CD4-positive, alpha-beta T cell treated with Interleukin-21 for 1 hour (primary cell): ENCODE measurements around the gene APBB2.
"Not testable (repeated sequence)": the region's sequence is repeated elsewhere in the genome, so short reads cannot be mapped to it uniquely, and the experiment has no call there.

ENCODE experiments used
- DNase-seq: peaks from one replicate; pipeline ENCODE4 v3.0.0-alpha.2; 2020

APBB2 gene

DNA sequence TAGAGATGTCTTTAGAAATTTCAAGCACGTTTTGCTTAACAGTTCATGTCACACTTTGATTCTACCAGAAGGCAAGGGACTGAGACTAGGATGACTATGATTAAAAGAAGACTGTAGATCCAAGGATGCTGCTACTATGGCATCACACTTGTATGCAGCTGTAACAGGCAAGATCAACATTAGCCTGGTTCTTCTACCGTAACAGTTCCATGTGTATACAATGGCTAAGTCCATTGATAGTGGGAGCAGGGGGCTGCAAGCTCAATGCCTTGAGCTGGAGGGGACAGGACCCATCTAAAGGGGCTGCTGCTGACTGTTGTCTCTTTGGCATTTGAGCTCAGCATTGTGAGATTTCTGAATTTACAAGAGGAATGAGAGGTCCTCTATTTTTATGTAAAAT lies 212.0 kb downstream of the APBB2 start:
- no peak for DNase-seq

DNA sequence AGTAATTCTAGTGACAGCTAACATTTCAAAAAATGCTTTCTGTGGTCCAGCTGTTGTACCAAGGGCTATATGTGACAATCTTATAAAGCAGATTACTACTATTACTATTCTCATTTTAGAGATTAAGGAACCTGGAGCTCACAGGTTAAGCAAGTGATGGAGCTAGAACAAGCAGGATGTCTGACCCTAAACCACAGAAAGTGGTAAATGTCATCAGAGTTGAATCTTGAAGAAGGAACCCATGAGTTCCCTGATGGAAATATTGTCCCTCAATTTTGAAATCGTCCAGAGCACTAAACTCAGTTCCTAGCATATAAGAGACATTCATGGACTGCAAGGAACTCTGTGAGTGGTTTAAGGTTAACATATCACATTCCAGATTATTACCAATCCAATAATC lies 214.0 kb downstream of the APBB2 start:
- DNase-seq: no peak

DNA sequence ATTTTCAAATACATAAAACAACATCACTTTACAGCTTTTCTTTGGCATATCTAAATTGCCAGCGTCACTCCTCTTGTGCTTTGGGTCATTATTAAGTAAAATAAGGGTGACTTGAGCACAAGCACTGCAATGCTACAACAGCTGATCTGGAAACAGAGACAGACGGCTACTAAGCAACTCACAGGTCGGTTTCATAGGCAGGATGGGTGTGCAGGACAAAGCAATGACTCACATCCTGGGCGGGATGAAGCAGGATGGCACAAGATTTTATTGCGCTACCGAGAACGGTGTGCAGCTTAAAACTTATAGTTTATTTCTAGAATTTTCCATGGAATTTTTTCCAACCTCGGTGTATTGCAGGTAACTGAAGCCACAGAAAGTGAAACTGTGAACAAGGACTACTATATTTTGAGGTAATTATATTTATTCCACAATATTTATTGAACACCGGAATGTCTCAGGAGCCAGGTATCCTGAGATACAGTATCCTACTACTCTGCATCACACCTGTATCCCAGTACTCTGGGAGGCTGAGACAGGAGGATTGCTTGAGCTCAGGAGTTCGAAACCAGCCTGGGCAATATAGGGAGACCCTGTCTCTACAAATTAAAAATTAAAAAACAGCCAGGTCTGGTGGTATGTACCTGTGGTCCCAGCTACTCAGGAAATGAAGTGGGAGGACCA lies 215.5 kb downstream of the APBB2 start:
- no peak for DNase-seq

DNA sequence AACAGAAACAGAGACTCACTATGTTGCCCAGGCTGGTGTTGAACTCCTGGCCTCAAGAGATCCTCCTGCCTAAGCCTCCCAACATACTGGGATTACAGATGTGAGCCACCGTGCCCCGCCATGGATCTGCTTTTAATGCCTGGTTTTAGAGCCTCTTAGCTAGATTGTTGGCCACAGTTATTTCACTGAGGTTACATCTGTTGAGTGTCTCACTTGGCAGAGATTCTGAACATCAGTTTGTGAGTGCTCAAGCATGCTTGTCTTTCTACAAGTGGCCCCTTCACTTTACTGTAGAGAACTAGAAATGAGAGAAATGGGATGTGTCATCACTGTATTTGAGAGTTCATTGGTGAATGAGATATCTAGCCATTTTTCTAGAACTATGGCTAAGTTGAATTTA lies 218.5 kb downstream of the APBB2 start:
- no peak for DNase-seq

DNA sequence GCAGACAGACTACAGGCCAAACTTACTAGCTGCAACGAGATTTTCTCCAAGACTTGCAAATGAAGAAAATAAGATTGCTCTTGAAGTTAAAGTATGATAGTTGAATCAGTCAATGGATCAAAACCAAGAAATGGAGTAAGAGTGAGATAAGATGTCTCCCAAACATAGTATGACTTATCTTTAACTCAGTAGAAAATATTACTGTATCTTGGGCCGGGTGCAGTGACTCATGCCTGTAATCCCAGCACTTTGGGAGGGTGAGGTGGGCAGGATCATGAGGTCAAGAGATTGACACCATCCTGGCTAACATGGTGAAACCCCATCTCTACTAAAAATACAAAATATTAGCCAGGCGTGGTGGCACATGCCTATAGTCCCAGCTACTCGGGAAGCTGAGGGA lies 220.0 kb downstream of the APBB2 start:
- DNase-seq: not testable (repeated sequence)

DNA sequence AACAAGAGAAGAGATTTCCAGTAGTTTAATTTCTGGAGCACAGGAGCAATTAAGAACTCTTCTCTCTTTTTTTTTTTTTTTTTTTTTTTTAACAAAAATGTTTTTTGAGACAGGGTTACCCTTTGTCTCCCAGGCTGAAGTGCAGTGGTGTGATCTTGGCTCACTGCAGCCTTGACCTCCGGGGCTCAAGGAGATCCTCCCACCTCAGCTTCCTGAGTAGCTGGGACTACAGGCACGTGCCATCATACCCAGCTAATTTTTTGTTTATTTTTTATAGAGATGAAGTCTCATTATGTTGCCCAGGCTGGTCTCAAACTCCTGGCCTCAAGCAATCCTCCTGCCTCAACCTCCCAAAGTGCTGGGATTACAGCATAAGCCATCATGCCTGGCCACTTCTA lies 221.0 kb downstream of the APBB2 start:
- DNase-seq: not testable (repeated sequence)

DNA sequence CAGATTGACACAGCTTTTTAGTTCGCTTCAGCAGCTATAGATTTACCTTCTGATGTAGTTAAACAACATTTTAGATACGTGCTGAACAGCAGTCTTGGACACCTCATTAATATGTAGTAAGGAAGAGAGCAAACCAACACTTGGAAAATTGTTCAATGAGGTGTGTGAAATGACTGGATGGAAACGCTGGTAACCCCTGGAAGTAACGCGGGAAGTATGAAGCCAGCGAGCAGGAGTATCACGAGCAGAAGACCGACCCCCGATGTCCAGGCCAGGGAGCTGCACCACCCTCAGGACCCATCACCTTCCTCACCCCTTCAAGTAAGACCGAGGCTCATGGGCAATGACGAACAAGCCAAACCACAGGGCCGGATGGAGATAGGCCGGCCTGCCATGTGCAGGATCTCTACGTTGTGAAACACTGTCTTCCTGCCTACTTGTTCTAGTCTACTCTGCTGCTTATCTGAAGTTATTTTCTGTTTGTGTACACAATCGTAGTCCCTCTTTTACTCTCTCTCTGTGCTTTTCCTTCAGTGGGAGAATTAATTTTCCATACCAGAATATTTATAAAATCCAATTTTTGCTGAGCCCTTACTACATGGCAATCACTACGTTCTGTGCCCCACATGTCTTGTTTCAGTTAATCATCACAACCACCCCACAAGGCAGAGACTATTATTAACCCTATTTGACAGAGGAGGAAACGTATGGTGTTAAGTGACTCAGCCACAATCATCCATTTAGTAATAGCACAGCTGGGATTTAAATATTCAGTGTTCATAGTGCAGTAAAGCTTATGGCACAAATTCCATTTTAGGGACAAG lies 221.7 kb downstream of the APBB2 start:
- no peak for DNase-seq

DNA sequence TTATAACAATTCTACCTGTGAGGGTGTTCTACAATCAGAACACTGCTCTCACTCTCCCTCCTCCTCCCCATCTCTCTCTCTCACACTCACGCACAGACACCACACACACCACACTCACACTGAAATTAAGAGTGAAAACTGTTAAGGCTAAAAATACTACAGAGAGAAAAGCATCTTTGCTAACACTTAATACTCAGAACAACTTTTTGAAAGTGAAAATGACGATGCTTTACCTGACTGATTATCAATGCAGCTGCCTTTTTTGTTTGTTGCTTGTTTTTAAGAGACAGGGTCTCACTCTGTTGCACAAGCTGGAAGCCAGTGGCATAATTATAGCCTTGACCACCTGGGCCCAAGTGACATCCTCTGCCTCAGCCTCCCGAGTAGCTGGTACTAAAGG lies 222.4 kb downstream of the APBB2 start:
- no peak for DNase-seq

DNA sequence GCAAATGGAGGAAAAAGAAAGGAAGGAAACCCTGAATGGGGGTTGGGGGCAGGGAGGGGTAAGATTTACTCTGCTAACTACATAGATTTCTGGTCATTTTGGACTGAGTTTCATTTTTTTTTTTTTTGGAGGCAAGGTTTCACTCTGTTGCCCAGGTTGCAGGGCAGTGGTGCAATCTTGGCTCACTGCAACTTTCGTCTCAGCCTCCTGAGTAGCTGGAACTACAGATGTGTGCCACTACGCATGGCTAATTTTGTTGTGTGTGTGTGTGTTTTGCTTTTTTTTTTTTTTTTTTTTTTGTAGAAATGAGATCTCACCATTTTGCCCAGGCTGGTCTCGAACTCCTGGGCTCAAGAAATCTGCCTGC lies 223.5 kb downstream of the APBB2 start:
- no peak for DNase-seq

DNA sequence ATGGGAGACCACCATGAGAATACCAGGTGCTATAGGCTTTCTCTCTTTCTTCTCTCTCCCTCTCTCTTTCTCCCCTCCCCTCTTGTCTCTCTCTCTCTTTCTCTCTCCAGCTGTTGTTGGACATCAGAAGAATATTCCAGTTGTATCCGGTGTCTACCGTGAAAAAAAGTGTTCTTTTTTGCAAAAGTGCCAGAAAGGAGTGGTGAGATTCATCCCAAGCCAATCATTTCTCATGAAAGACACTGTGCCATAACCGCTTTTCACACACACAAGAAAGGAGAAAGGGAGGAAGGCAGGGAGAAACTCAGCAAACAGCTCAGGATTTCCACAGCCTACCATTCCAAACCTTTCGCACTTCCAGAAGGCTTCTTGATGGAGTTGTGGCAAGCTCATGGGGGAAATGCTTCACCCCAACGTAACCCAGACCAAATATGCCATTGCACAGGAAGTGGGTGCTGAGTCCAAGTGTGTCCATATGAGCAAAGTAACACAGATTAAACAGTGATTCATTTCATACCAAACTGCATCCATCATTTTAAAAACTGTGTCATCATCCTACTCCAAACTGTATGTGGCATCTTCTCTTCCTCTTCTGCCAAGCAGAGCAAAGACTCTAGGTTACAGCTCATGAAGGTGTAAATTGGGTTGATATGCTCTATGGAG lies 224.0 kb downstream of the APBB2 start:
- no peak for DNase-seq

DNA sequence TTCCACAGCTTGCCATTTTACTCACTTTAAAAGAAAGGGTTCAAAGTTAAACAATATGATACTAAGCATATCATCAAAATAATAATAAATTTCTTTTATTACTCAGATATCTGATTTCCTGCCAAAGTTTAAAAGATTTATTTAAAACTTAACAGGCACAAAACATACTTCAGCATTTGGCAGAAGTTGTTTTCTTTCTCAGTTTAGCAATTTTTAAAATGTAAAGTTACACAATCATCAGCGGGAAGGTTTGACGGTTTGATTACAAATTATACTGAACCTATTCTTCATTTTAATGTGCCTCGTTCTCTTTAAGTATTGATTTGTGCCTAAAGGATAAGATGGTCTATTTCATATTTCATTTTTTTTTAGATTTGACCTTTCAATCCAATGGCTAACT lies 227.2 kb downstream of the APBB2 start:
- no peak for DNase-seq

DNA sequence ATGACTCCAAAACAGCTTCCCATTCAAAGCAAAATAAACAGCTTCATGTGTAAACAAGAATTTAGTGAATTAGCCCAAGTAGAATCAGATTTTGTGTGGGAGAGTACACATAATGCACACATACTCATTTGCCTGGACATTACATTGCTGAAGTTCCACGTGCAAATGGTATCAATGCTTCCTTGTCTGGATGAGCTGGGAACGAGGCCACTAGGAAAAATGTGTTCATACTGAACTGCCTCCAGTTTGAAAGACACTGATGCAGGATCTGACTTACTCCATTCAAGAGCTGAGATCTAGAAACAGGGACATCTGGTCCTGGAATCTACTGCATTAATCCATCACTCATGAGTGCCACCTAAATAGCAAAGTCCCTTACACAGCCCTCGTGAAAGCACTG lies 228.0 kb downstream of the APBB2 start:
- DNase-seq: no peak

DNA sequence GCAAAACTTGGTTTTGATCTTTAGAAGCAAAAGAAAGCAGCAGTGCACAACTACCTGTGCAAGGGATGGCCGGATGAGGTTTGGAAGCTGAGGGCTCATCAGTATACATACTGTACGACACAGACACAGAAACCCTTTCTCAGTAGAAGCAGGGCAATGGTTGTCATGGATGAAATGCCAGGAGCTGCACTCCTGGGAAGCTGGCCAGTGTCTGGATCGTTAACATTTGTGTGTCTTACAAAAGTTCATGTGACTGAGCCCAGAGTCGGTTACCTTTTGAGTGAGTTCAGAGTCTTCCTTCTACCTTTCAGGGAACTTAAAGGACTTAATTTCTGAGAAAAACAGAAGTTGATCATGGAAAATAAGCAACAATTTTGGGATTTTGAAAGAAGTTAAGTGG lies 230.3 kb downstream of the APBB2 start:
- DNase-seq: no peak

DNA sequence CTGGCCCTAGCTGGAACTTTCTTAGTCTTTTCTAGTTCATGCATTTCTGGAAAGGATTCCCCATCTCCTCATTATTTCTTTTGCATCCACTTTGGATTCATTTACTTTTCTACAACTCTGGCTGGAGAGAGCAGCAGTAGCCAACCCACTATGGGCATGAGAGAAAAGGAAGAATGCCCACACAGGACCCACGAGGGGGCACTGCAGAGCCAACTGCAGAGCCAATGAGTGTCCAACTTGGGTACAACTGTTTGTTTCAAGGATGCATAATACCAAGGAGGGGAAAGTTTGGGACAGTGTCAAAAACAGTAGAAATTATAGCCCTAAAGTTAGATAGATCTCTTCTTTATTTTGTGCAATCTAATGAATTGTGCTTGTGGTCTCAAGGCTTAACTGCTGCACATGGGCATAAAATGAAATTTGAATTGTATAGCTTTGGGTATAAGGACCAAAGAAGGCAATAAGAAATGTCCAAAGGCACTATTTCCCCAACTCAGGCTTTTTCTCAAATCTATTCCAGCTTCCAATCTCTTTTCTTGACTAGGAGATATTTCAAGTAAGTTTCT lies 233.9 kb downstream of the APBB2 start:
- no peak for DNase-seq

DNA sequence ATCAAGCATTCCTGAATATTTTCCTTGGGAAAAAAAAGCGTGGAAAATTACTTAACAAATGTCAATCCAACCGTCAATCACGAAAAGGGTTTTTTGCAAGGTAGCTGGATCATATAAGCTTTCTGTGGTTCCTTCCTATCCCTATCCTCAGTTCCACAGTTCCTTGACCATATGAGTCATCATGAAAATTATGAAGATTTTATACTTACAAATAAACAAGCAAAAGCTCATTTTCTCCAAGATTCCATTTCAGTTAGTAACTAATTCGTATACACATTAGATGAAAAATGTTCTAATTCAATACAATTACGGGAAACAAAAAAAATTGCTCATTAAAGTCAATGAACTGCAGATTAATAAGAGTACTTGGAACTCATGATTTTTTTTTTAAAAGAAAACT lies 235.8 kb downstream of the APBB2 start:
- DNase-seq: no peak

DNA sequence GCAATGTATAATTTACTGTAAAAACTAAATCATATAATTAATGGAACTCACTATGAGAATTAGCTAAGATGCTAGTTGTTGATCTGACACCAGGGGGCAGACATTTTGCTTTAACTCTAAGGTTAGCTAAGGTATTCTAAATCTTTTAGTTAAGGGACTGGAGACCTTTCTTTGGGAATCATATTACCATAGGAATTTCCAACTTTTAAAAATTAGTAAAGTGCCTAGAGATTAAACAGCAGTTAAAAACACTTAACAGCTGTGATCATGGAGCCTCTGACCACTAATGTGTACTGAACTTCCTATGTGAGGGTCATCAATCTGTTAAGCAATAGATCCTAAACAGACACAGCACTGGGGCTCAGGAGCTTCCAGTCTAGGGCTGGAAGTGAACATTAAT lies 238.0 kb downstream of the APBB2 start:
- DNase-seq: no peak

DNA sequence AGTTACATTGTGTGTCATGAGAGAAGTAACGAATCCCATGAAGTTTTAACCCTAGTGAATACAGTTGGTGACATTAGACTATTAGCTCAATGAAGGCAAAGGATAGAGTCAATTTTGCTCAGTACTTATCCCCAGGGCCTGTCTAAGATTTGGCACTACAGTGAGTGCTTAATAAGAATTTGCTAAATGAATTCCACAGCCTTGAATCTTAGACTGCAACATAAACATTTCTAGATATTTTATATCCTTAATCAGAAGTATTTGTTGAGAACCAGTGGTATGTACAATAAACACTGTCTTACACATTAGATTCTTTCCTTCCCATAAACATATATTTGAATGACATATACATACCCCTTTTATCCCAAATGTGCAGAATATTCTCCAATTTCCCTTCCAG lies 241.6 kb downstream of the APBB2 start:
- DNase-seq: no peak

DNA sequence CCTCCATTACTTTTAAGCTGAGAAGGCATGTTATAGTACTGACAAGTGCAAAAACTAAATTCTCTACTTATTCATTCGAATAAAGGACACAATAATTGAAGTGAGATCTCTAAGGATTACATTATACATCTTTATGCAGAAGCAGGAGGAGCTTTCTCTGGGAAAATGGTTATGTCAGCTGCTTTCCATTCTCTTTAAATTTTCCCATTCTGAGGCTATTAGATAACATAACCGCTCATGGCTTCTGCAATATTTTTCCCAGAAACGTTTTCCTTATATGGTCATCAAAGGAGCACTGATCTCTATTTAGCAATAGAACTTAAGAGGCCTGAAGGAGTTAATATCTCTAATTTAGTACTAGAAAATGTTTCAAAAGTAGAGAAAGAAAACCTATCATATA lies 243.0 kb downstream of the APBB2 start:
- DNase-seq: no peak

DNA sequence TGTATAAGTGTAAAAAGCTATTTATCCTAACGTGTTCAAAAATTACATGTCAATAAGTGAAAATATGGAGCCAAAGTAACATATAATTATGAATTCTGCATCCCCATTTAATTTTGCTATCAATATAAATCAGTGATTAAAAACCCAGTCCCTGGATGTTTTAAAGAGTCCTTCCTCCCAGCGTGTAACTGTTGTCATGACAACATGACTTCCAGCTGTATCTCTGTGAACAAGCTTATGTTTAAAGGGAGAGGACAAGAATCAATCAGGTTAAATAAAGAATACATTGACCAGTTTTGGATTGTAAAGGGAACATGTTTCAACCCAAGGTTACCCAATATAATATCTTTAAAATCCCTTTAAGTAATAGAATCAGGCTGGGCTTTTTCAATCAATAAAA lies 244.8 kb downstream of the APBB2 start:
- no peak for DNase-seq

DNA sequence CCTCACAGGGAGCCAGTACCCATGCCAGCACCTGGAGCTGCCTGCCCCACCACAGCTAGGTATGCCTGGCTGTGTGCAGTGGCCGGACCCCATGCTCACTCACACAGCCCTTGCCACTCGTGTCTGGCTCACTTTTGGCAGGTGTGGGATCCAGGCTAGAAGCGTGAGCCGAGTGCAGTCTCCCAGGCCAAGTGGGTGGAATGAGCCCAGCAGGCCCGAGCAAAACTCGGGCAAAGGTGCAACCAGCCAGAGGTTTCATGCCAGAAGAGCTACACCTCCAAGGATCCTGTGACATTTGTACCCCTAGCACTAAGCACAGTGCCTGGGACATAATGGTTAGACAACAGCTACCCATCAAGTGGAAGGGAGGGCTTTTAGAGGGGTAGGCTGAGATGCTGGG lies 246.8 kb downstream of the APBB2 start:
- DNase-seq: no peak

DNA sequence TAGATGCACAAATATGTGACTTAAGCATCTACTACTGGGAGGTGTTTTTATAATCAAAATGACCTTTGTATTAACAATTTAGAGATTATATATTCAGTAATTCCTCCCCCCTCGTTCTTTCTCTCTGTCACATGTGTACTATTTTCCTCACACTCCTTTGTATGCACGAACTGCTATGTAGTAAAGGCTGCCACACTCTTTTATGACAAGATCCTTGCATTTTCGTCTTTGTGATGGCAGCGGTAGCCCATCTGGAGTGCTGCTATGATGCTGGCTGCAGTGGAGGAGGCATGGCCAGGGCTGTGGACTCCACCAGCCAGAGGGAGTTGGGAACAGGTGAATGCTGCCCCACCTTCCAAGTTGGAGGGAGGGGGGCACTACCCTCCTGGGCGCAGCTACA lies 248.3 kb downstream of the APBB2 start:
- no peak for DNase-seq

DNA sequence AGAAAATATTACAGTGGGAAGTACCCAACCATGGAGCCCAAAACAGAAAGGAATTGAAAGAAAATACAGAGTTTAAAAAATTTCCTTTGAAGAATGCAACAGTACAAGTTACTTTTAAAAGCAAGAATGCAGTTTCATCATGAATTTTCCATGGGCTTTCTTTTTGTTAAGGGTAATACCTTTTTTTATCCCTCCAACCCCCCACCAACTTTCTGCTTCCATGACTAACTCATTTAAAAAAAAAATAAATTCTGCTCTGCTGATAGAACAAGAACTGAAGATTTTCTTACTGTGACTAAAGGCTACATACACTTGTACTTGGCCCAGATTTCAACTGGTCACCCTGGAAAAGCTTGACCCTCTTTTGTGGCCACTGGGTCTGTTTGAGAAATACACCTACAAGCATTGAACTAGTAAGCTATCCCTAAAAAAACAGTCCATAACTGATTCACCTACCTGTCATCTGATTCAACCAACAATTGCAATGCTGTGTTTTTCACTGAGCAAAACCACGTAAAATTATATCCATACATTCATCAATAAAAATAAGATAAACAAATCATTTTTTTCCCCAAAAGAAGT lies 250.4 kb downstream of the APBB2 start:
- DNase-seq: no peak

DNA sequence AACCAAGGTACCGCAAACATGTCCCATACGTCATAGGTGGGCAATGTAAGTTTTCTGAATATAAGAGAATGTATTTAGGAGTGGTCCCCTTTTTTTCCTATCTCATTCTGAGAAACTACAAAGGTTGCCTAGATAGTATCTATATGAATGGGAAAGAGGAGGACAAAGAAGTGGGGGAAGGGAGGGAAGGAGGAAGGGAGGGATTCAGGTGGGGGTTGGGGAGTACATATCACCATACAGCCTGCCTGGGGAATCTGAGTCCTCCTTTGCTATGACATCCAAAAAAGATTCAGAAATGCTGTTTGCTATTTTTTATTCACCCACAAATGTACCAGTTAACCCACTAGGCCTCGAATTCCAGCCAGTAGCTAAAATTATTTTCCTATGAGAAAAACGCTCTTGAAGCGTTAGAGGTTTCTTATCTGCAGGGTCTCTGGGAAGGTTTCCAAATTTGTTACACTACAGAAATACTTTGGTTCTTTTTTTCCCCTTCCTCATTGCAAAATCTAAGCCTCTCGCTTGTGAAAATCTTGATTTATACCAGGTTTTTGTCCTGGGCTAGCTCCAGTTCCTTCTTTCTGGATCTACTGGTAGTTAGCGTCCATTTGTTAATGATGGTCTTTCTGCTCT lies 251.7 kb downstream of the APBB2 start:
- DNase-seq: no peak
